Neural progenitor cell (in vitro differentiated cells): ENCODE data around the gene NHEJ1. TPM values are rescaled to one million over a fixed set of nuclear protein-coding genes. Genes with fewer than 3 reads are reported as not detected.

Experiments used
- DNase-seq: peaks from one replicate; pipeline ENCODE4 v3.0.0-alpha.2; 2016; ENCODE audit warnings: low spot score
- H2AFZ ChIP-seq: fragments of 200-600 bp; sonication (generic); replicated peaks from 2 replicates; pipeline ENCODE4 v1.6.1; 2016; ENCODE audit warnings: antibody characterized with exemption
- H3F3A ChIP-seq: fragments of 200-600 bp; sonication (generic); 2 replicates; pipeline ENCODE4 v1.6.1; 2016; ENCODE audit warnings: antibody characterized with exemption, low read depth
- H3K27ac ChIP-seq: fragments of 200-600 bp; sonication (generic); 2 replicates; pipeline ENCODE4 v1.5.1; 2016; ENCODE audit warnings: mild to moderate bottlenecking
- H3K27me3 ChIP-seq: fragments of 200-600 bp; sonication (generic); 2 replicates; pipeline ENCODE4 v1.6.1; 2016; ENCODE audit warnings: mild to moderate bottlenecking, moderate library complexity
- H3K36me3 ChIP-seq: fragments of 200-600 bp; sonication (generic); 2 replicates; pipeline ENCODE4 v1.5.1; 2016
- H3K4me1 ChIP-seq: fragments of 200-600 bp; sonication (generic); 2 replicates; pipeline ENCODE4 v1.6.1; 2016; ENCODE audit warnings: mixed run types
- H3K4me2 ChIP-seq: fragments of 200-600 bp; sonication (generic); 2 replicates; pipeline ENCODE4 v1.6.1; 2016
- H3K4me3 ChIP-seq: fragments of 200-600 bp; sonication (generic); 2 replicates; pipeline ENCODE4 v1.5.1; 2016
- H3K79me2 ChIP-seq: fragments of 200-600 bp; sonication (generic); 2 replicates; pipeline ENCODE4 v1.6.1; 2016; ENCODE audit warnings: low read depth
- H3K9ac ChIP-seq: fragments of 200-600 bp; sonication (generic); 2 replicates; pipeline ENCODE4 v1.6.1; 2016
- H3K9me3 ChIP-seq: fragments of 200-600 bp; sonication (generic); 2 replicates; pipeline ENCODE4 v1.5.1; 2016; ENCODE audit warnings: low read depth
- H4K20me1 ChIP-seq: fragments of 200-600 bp; sonication (generic); 2 replicates; pipeline ENCODE4 v1.6.1; 2016; ENCODE audit warnings: low read depth
- H3K27ac Mint-ChIP-seq: 3 replicates; pipeline ENCODE4 v1.8.0; 2021; ENCODE audit warnings: mixed read lengths
- H3K27me3 Mint-ChIP-seq: 2 replicates; pipeline ENCODE4 v1.8.0; 2022; ENCODE audit warnings: low read depth, mild to moderate bottlenecking, inconsistent platforms, moderate library complexity, mixed read lengths; ENCODE audit not compliant: insufficient read depth
- H3K36me3 Mint-ChIP-seq: 3 replicates; pipeline ENCODE4 v1.8.0; 2021; ENCODE audit warnings: mixed read lengths
- H3K4me1 Mint-ChIP-seq: 3 replicates; pipeline ENCODE4 v1.8.0; 2021; ENCODE audit warnings: mixed read lengths
- H3K4me3 Mint-ChIP-seq: 3 replicates; pipeline ENCODE4 v1.8.0; 2021; ENCODE audit warnings: mild to moderate bottlenecking, moderate library complexity, mixed read lengths
- H3K9me3 Mint-ChIP-seq: 3 replicates; pipeline ENCODE4 v1.8.0; 2020; ENCODE audit warnings: mixed read lengths
- EZH2 ChIP-seq: fragments of 200-600 bp; sonication (generic); IDR thresholded peaks from 2 replicates; pipeline ENCODE4 v1.6.1; 2017; ENCODE audit warnings: antibody characterized with exemption, mild to moderate bottlenecking, moderate library complexity
- EZH2phosphoT487 ChIP-seq: fragments of 200-600 bp; sonication (generic); IDR thresholded peaks from 2 replicates; pipeline ENCODE4 v1.6.1; 2017; ENCODE audit warnings: antibody characterized with exemption
- total RNA-seq: library from RNA; depleted of rRNA; stranded (reverse); fragments of >200 nt; gene quantifications from 2 replicates; pipeline ENCODE4 v1.2.3, GENCODE V29; 2015; ENCODE audit warnings: low replicate concordance
- TF ChIP-seq, protein P1 (sequence below): fragments of 200-600 bp; sonication (generic); IDR thresholded peaks from 2 replicates; pipeline ENCODE4 v1.5.1; 2017; ENCODE audit warnings: antibody characterized with exemption, mild to moderate bottlenecking

NHEJ1 gene
- total RNA-seq, 1 donor from 2014 or later, result 25.5 TPM

DNA sequence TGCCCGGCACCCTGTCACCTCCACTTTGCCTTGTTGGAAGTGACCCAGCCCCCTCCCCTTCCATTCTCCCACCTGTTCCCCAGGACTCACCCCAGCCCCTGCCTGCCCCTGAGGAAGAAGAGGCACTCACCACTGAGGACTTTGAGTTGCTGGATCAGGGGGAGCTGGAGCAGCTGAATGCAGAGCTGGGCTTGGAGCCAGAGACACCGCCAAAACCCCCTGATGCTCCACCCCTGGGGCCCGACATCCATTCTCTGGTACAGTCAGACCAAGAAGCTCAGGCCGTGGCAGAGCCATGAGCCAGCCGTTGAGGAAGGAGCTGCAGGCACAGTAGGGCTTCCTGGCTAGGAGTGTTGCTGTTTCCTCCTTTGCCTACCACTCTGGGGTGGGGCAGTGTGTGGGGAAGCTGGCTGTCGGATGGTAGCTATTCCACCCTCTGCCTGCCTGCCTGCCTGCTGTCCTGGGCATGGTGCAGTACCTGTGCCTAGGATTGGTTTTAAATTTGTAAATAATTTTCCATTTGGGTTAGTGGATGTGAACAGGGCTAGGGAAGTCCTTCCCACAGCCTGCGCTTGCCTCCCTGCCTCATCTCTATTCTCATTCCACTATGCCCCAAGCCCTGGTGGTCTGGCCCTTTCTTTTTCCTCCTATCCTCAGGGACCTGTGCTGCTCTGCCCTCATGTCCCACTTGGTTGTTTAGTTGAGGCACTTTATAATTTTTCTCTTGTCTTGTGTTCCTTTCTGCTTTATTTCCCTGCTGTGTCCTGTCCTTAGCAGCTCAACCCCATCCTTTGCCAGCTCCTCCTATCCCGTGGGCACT is 21.9 kb upstream of the NHEJ1 start:
- no peak overlapping the region for H2AFZ ChIP-seq
- peaks cover 14% of the 10 kb centered on the region for H3K4me1 Mint-ChIP-seq

DNA sequence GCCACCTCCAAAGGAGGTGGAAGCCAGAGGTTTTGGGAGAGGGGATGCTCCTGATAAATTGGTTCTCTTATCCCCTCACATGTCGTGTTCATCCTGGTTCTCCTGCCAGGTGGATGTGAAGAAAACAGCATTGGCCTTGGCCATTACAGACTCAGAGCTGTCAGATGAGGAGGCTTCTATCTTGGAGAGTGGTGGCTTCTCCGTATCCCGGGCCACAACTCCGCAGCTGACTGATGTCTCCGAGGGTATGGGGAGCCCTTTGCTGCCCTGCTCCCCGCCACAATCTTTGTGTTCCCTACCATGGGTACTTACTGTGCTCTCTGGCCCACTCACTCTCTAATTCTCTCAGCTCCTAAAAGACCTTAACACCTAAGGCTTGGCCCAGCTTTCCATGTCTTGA is 20.9 kb upstream of the NHEJ1 start:
- Histone ChIP-seq H2AFZ (no peak overlapping the region), H3K9me3 (no peaks in the 10 kb centered on the region), H4K20me1 (peaks cover 11% of the 10 kb centered on the region), H3K27ac (no peak overlapping the region), H3K36me3 (no peaks in the 10 kb centered on the region), H3K4me3 (no peak overlapping the region), H3K9ac (no peak overlapping the region), H3K79me2 (peaks cover 15% of the 10 kb centered on the region), H3K4me1 (peaks cover 7% of the 10 kb centered on the region), H3F3A (peaks cover 20% of the 10 kb centered on the region), H3K27me3 (no peaks in the 10 kb centered on the region), H3K4me2 (no peak overlapping the region)
- Mint-ChIP-seq H3K27me3 (peaks cover 7% of the 10 kb centered on the region), H3K4me1 (peaks cover 15% of the 10 kb centered on the region), H3K36me3 (peaks cover 20% of the 10 kb centered on the region), H3K27ac (no peak overlapping the region), H3K4me3 (no peak overlapping the region), H3K9me3 (no peaks in the 10 kb centered on the region)
- no peak for DNase-seq
- TF ChIP-seq EZH2, result no peak
- no peak for TF ChIP-seq EZH2phosphoT487
- TF ChIP-seq, protein P1, sequence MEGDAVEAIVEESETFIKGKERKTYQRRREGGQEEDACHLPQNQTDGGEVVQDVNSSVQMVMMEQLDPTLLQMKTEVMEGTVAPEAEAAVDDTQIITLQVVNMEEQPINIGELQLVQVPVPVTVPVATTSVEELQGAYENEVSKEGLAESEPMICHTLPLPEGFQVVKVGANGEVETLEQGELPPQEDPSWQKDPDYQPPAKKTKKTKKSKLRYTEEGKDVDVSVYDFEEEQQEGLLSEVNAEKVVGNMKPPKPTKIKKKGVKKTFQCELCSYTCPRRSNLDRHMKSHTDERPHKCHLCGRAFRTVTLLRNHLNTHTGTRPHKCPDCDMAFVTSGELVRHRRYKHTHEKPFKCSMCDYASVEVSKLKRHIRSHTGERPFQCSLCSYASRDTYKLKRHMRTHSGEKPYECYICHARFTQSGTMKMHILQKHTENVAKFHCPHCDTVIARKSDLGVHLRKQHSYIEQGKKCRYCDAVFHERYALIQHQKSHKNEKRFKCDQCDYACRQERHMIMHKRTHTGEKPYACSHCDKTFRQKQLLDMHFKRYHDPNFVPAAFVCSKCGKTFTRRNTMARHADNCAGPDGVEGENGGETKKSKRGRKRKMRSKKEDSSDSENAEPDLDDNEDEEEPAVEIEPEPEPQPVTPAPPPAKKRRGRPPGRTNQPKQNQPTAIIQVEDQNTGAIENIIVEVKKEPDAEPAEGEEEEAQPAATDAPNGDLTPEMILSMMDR, result no peak

More for the DNA sequence above, 21.9 kb upstream of the NHEJ1 start:
- H3K36me3 Mint-ChIP-seq, result peaks cover 20% of the 10 kb centered on the region
- no peak overlapping the region for H3K27ac Mint-ChIP-seq
- TF ChIP-seq, protein P1, result no peak
- no peak for TF ChIP-seq EZH2phosphoT487
- TF ChIP-seq EZH2, result no peak
- peaks cover 15% of the 10 kb centered on the region for H3K79me2 ChIP-seq
- no peak overlapping the region for H3K4me3 Mint-ChIP-seq
- H3K4me2 ChIP-seq, result no peak overlapping the region
- H3K36me3 ChIP-seq, result no peaks in the 10 kb centered on the region
- H4K20me1 ChIP-seq, result peaks cover 11% of the 10 kb centered on the region
- no peak overlapping the region for H3K4me3 ChIP-seq
- H3K9ac ChIP-seq, result no peak overlapping the region
- no peak overlapping the region for H3K27ac ChIP-seq
- no peaks in the 10 kb centered on the region for H3K9me3 Mint-ChIP-seq
- H3K9me3 ChIP-seq, result no peaks in the 10 kb centered on the region
- no peak for DNase-seq
- peaks cover 7% of the 10 kb centered on the region for H3K4me1 ChIP-seq
- H3K27me3 Mint-ChIP-seq, result peaks cover 7% of the 10 kb centered on the region
- H3K27me3 ChIP-seq, result no peaks in the 10 kb centered on the region
- peaks cover 10% of the 10 kb centered on the region for H3F3A ChIP-seq

DNA sequence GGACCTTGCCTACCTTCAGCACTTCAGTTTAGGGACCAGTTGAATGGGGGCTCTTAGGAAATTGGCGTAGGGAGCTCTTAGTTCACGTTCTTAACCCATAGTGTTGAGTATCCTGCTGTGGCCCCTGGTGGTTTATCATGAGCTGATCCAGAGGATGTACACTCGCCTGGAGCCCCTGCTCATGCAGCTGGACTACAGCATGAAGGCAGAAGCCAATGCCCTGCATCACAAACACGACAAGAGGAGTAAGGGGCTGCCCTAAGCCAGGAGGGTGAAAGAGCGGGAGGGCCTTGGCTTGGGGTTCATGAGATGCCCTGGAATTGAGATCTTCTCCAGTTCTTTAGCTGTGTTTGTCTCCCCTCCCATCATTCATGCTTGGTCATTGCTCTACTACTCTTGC is 20.3 kb upstream of the NHEJ1 start:
- TF ChIP-seq EZH2phosphoT487 (no peak), EZH2 (no peak)
- TF ChIP-seq, protein P1, result no peak
- H3K4me3 ChIP-seq, result no peak overlapping the region
- no peaks in the 10 kb centered on the region for H3K27me3 ChIP-seq
- no peak overlapping the region for H2AFZ ChIP-seq
- H3F3A ChIP-seq, result peaks cover 25% of the 10 kb centered on the region
- H3K9me3 Mint-ChIP-seq, result no peaks in the 10 kb centered on the region
- peaks cover 7% of the 10 kb centered on the region for H3K27me3 Mint-ChIP-seq
- no peaks in the 10 kb centered on the region for H3K9me3 ChIP-seq
- H3K36me3 Mint-ChIP-seq, result peaks cover 20% of the 10 kb centered on the region
- H3K4me3 Mint-ChIP-seq, result peak overlapping the region; percentile 53
- peaks cover 17% of the 10 kb centered on the region for H3K4me1 Mint-ChIP-seq
- peaks cover 9% of the 10 kb centered on the region for H3K4me1 ChIP-seq
- no peak overlapping the region for H3K27ac Mint-ChIP-seq
- H3K4me2 ChIP-seq, result no peak overlapping the region
- H3K9ac ChIP-seq, result no peak overlapping the region
- no peak for DNase-seq
- peaks cover 18% of the 10 kb centered on the region for H3K79me2 ChIP-seq
- H3K27ac ChIP-seq, result no peak overlapping the region
- no peaks in the 10 kb centered on the region for H3K36me3 ChIP-seq
- H4K20me1 ChIP-seq, result peaks cover 15% of the 10 kb centered on the region
